GM12878 (cell line): ENCODE data around the gene ENAH.

Experiments
- CHD2 ChIP-seq: IDR thresholded peaks from 2 replicates; pipeline ENCODE4 v1.6.1; 2011; ENCODE audit warnings: low read depth, low read length, improper control_type of control experiment, borderline replicate concordance
- EZH2 ChIP-seq: IDR thresholded peaks from 2 replicates; pipeline ENCODE4 v1.6.1; 2012; ENCODE audit warnings: low read depth, mild to moderate bottlenecking, control low read depth, inconsistent platforms, low read length, borderline replicate concordance; ENCODE audit not compliant: control insufficient read depth
- MYC ChIP-seq: IDR thresholded peaks from 2 replicates; pipeline ENCODE4 v1.6.1; 2011; ENCODE audit warnings: mild to moderate bottlenecking, low read length, moderate library complexity, inconsistent platforms; ENCODE audit not compliant: insufficient read depth, insufficient replicate concordance, insufficient read length, severe bottlenecking
- SIX5 ChIP-seq: IDR thresholded peaks from 2 replicates; pipeline ENCODE4 v1.6.1; 2011; ENCODE audit warnings: mild to moderate bottlenecking, low read depth, low read length, moderate library complexity; ENCODE audit not compliant: severe bottlenecking
- ZBED1 ChIP-seq: IDR thresholded peaks from 2 replicates; pipeline ENCODE4 v1.6.1; 2016; ENCODE audit warnings: borderline replicate concordance
- TF ChIP-seq, protein P1 (sequence below): IDR thresholded peaks from 2 replicates; pipeline ENCODE4 v1.6.1; 2012; ENCODE audit warnings: mild to moderate bottlenecking, low read depth, low read length
- TF ChIP-seq, protein P2 (sequence below): fragments of 450-650 bp; IDR thresholded peaks from 2 replicates; pipeline ENCODE4 v1.6.1; 2017; ENCODE audit warnings: antibody characterized with exemption, mild to moderate bottlenecking, moderate library complexity

DNA sequence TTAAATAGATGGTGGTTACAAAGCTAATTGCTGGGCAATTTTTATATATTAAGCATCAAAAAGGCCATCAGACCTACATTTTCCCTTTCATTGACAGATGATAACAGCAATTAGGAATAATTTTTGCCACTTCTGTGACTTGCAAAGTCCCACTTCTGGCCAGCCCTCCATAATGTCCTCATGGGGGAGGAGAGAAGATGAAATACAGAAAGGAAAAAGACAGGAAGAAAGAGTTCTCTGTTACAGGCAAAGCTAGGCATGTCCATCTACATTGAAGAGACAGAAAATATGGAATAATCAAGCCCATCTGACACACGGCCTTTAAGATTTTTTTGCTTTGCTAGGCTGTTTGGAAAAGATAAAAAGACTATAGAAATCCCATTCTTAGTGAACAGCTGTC is 108.0 kb downstream of the ENAH start:
- TF ChIP-seq CHD2 (no peak), SIX5 (no peak), ZBED1 (no peak), MYC (no peak), EZH2 (no peak)
- TF ChIP-seq, protein P1, sequence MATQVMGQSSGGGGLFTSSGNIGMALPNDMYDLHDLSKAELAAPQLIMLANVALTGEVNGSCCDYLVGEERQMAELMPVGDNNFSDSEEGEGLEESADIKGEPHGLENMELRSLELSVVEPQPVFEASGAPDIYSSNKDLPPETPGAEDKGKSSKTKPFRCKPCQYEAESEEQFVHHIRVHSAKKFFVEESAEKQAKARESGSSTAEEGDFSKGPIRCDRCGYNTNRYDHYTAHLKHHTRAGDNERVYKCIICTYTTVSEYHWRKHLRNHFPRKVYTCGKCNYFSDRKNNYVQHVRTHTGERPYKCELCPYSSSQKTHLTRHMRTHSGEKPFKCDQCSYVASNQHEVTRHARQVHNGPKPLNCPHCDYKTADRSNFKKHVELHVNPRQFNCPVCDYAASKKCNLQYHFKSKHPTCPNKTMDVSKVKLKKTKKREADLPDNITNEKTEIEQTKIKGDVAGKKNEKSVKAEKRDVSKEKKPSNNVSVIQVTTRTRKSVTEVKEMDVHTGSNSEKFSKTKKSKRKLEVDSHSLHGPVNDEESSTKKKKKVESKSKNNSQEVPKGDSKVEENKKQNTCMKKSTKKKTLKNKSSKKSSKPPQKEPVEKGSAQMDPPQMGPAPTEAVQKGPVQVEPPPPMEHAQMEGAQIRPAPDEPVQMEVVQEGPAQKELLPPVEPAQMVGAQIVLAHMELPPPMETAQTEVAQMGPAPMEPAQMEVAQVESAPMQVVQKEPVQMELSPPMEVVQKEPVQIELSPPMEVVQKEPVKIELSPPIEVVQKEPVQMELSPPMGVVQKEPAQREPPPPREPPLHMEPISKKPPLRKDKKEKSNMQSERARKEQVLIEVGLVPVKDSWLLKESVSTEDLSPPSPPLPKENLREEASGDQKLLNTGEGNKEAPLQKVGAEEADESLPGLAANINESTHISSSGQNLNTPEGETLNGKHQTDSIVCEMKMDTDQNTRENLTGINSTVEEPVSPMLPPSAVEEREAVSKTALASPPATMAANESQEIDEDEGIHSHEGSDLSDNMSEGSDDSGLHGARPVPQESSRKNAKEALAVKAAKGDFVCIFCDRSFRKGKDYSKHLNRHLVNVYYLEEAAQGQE, result no peak
- TF ChIP-seq, protein P2, sequence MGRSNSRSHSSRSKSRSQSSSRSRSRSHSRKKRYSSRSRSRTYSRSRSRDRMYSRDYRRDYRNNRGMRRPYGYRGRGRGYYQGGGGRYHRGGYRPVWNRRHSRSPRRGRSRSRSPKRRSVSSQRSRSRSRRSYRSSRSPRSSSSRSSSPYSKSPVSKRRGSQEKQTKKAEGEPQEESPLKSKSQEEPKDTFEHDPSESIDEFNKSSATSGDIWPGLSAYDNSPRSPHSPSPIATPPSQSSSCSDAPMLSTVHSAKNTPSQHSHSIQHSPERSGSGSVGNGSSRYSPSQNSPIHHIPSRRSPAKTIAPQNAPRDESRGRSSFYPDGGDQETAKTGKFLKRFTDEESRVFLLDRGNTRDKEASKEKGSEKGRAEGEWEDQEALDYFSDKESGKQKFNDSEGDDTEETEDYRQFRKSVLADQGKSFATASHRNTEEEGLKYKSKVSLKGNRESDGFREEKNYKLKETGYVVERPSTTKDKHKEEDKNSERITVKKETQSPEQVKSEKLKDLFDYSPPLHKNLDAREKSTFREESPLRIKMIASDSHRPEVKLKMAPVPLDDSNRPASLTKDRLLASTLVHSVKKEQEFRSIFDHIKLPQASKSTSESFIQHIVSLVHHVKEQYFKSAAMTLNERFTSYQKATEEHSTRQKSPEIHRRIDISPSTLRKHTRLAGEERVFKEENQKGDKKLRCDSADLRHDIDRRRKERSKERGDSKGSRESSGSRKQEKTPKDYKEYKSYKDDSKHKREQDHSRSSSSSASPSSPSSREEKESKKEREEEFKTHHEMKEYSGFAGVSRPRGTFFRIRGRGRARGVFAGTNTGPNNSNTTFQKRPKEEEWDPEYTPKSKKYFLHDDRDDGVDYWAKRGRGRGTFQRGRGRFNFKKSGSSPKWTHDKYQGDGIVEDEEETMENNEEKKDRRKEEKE, result no peak
